NT2/D1 (cell line): ENCODE data around the gene MTMR3.

Source experiments
- SUZ12 ChIP-seq: IDR thresholded peaks from 2 replicates; pipeline ENCODE4 v1.6.1; 2011; ENCODE audit not compliant: insufficient read length, insufficient read depth; ENCODE audit errors: extremely low read depth
- YY1 ChIP-seq: IDR thresholded peaks from 2 replicates; pipeline ENCODE4 v1.6.1; 2011; ENCODE audit not compliant: insufficient read length, insufficient read depth
- ZNF274 ChIP-seq: IDR thresholded peaks from 2 replicates; pipeline ENCODE4 v1.6.1; 2011; ENCODE audit warnings: mild to moderate bottlenecking, low read depth, low read length

GRCh38 chr22:30048681-30049080 lies 165.7 kb downstream of the MTMR3 start:
- TF ChIP-seq SUZ12 (no peak), ZNF274 (no peak), YY1 (no peak)
